Measurements from ENCODE around the gene VAT1L. TPM values are rescaled to one million over a fixed set of nuclear protein-coding genes. Genes with fewer than 3 reads are reported as not detected.

VAT1L gene
- total RNA-seq, 1 experiment from 2014 or later: 19.1 TPM

GRCh38 chr16:77873066-77873465 is 84.7 kb downstream of the VAT1L start:
- no peak for TF ChIP-seq ETV6 (CRISPR knock-in tag; IDR thresholded peaks at IDR 0.05)
- Mint-ChIP-seq H3K9me3 (peaks cover 10% of the 10 kb centered on the region), H3K4me1 (peaks cover 14% of the 10 kb centered on the region), H3K27me3 (ENCODE audit: low read depth) (no peaks in the 10 kb centered on the region), H3K36me3 (peaks cover 2% of the 10 kb centered on the region; the same call in 1 of the 2 replicates), H3K4me3 (no peak overlapping the region), H3K27ac (no peak overlapping the region)
- ChIA-PET CTCF (no interaction called here), POLR2A (no interaction called here)
- DNase-seq (ENCODE audit: low spot score) (no peak), ATAC-seq (no peak)

- DNase-seq (ENCODE audit: low spot score): no peak
- Mint-ChIP-seq H3K36me3 (peaks cover 2% of the 10 kb centered on the region; the same call in 1 of the 2 replicates), H3K27me3 (ENCODE audit: low read depth) (no peaks in the 10 kb centered on the region), H3K4me1 (peaks cover 7% of the 10 kb centered on the region), H3K4me3 (no peak overlapping the region), H3K27ac (no peak overlapping the region), H3K9me3 (peaks cover 10% of the 10 kb centered on the region)
- ChIA-PET POLR2A (no interaction called here), CTCF (no interaction called here)
- no peak for ATAC-seq
- peak; percentile 74; the same call in 1 of the 2 replicates for TF ChIP-seq GTF2I (CRISPR knock-in tag; conservative IDR thresholded peaks at IDR 0.05)
- no peak for TF ChIP-seq ATF1 (CRISPR knock-in tag; IDR thresholded peaks at IDR 0.05)
These were observed 86.0 kb downstream of the VAT1L start for GRCh38 chr16:77874347-77874746.

- CTCF ChIA-PET: no interaction called here
These were observed 88.4 kb downstream of the VAT1L start for GRCh38 chr16:77876776-77877175.

More at GRCh38 chr16:77876776-77877175, 88.4 kb downstream of the VAT1L start:
- TF ChIP-seq ZNF138 (CRISPR knock-in tag; conservative IDR thresholded peaks at IDR 0.05): no peak
- TF ChIP-seq ZNF532 (CRISPR knock-in tag; IDR thresholded peaks at IDR 0.05; ENCODE audit: borderline replicate concordance): no peak
- TF ChIP-seq ZBTB43 (CRISPR knock-in tag; IDR thresholded peaks at IDR 0.05): no peak
- no peak for TF ChIP-seq CTCF (IDR thresholded peaks at IDR 0.05)
- TF ChIP-seq ZBTB21 (CRISPR knock-in tag; IDR thresholded peaks at IDR 0.05; ENCODE audit: borderline replicate concordance): no peak
- TF ChIP-seq PRRX2 (CRISPR knock-in tag; IDR thresholded peaks at IDR 0.05): no peak
- no peak for TF ChIP-seq NFATC4 (CRISPR knock-in tag; IDR thresholded peaks at IDR 0.05)
- no peaks in the 10 kb centered on the region for H3K27me3 Mint-ChIP-seq (ENCODE audit: low read depth)
- POLR2A ChIA-PET: no interaction called here
- peaks cover 10% of the 10 kb centered on the region for H3K9me3 Mint-ChIP-seq
- H3K4me3 Mint-ChIP-seq: no peak overlapping the region
- no peak for ATAC-seq
- H3K36me3 Mint-ChIP-seq: peaks cover 2% of the 10 kb centered on the region; the same call in 1 of the 2 replicates
- no peak overlapping the region for H3K27ac Mint-ChIP-seq
- DNase-seq (ENCODE audit: low spot score): no peak
- peaks cover 3% of the 10 kb centered on the region for H3K4me1 Mint-ChIP-seq
